ENCODE data around the gene KRT14.

- TF ChIP-seq CTCF (IDR thresholded peaks at IDR 0.05) (no peak), POLR2AphosphoS5 (IDR thresholded peaks at IDR 0.05) (no peak)
Measured at GRCh38 chr17:41594363-41594915, 7.7 kb upstream of the KRT14 start.

Measured in suprapubic skin (tissue), 3 donors.